SW 1271 (cell line): ENCODE data around the gene STEAP1B.
"Not testable (repeated sequence)": the region's sequence is repeated elsewhere in the genome, so short reads cannot be mapped to it uniquely, and the experiment has no call there.

Source experiments
- DNase-seq, 2 experiments: peaks; one replicate each; lab custom pipeline; 2025; lab: John Stamatoyannopoulos, UW

Gene STEAP1B

DNA sequence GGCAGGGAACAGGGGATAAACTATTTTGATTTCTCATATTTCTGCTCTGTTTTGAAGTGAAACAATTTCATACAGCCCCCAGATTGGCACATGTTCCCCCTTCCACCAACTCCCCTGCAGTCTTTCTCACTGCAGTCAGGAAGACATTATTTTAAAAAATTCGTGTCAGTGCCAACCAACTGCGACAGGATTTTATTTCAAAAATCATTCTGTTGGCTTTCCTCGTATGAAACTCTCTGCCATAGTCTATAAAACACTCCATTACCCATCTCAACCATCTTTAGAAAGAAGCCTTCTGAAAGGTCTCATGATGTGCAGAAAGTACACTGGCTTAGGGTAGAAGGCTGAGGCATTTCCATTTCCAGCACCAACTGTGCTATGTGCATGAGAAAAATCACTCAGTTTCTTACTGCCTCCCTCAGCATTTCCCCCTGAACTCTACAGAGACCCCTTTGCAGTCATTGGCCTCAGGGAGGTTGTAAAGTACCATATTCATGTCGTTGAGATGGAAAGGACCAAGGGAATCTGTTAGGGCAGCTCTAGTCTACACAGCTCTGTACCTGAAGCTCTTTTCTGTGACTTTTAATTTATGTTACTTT lies 46.9 kb downstream of the STEAP1B start:
- no peak for DNase-seq

DNA sequence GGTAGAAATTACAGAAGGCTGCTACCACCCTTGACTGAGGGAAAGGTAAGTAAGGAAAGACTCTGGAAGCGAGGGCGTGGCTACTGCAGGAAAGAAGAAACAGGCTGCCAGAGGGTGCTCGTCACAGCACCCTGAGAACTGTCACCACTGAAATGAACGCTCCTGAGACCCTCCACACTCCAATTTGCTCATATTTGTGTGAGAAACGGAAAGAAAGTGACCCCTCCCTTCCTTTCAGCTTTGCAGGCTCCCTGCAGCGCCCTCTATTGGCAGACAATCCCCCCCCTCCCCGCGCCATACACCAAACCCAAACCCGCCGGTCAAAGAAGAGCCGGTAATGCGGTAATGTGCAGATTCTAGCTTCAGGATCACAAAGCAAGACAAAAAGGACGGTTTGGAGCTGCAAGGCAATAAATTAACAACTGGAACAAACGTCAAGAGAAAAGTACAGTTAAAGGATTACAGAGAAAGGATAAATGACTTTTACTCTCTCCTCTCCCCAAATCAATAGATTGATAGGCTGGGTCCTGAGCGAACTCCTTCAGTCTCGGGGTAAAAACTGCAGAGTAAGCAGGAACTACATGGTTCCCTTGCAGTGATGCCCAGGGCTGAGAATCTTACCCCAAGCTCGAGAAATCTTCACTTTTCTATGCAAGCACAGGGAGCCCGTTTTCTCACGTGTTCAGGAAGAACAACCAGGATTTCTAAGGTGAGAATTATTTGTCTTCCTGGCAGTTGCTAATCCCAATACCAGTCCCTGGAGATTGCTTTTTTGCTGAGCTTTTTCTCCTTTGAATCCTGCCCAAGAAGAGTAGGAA lies 47.6 kb downstream of the STEAP1B start:
- no peak for DNase-seq

DNA sequence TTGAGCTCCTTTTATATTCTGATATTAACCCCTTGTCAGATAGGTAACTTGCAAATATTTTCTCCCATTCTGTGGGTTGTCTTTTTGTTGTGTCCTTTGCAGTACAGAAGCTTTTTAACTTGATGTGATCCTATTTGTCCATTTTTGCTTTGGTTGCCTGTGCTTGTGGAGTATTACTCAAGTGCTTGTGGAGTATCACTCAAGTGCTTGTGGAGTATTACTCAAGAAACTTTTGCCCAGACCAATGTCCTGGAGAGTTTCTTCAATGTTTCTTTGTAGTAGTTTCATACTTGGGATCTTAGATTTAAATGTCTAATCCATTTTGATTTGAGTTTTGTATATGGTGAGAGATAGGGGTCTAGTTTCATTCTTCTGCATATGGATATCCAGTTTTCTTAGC lies 50.0 kb downstream of the STEAP1B start:
- DNase-seq: not testable (repeated sequence)

DNA sequence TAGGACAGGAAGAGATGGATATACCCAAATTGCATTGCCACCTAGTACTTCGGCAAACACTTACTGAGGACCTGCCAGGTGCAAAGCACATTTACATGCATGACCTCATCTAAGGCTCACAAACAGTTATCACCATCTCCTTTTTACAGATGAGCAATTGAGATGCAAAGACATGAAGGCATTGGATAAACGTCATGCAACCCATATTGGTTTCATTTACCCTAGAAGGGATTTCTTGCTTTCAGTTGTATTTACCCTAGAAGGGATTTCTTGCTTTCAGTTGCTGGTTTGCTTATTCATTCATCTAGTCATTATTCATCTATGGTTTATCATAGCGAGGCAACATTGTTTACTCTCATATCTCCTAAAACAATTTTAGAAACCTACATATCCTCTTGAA lies 52.2 kb downstream of the STEAP1B start:
- no peak for DNase-seq

DNA sequence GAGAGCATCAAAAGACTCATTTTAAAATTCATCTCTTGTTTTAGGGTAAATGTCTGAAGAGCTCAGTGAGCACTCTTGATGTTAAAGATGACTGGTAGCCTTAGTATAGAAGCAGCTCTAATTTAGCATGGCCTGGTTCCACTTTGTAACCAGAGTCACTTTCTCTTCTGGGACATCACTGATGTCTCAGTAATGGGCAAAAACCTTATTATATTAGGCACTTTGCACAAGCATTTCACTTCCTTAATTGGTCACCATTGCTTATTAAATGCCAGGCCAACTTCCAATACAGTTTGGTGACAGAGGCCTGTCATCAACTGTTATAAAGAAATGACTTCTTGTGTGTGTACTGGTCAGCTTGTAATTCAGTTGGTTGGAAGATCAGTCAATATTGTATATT lies 53.0 kb downstream of the STEAP1B start:
- DNase-seq: no peak

DNA sequence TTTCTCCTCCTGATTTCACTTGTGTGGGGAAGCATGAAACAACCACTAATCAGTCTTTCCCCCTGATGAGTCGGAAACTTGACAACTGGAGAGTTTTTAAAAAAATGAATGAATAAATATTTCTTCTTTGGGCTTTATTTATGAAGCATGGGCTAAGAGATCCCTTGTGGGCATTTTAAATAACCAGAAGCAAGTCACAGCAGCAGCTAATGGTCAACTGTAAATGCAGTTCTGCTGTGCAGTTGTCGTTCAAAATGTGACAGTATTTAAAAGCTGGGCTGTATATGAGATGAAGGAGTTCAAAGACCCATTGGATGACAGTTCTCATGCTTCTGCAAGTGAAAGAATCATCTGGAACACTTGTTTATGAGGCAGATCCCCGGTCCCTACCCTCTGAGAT lies 54.1 kb downstream of the STEAP1B start:
- DNase-seq: no peak

DNA sequence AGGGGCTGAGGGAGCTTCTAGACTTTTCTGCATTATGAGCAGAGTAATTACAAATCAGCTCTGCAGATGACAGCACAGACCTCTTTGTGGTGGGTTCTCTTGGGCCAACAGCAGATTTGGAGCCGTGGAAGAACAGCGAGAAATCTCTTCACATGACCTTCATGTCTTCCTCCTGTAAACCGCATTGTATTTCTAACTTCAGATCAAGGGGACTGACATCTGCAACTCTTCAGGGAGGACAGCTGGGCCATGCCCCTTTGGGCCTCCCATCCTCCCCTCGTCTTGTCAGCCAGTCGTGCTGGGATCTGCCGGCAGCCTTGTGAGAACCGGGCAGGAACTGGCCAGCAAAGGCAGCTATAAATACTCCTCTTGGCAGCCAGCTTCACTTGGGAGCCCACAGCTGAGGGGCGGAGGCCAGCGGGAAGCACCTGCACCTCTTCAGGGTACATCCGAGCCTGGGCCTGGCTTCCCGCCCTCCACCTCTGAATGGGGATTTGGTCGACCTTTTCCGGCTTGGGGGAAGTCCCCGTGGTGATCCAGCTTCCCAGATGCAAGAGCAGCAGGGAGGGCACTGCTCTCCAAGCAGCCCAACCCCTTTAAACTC lies 54.7 kb downstream of the STEAP1B start:
- no peak for DNase-seq

DNA sequence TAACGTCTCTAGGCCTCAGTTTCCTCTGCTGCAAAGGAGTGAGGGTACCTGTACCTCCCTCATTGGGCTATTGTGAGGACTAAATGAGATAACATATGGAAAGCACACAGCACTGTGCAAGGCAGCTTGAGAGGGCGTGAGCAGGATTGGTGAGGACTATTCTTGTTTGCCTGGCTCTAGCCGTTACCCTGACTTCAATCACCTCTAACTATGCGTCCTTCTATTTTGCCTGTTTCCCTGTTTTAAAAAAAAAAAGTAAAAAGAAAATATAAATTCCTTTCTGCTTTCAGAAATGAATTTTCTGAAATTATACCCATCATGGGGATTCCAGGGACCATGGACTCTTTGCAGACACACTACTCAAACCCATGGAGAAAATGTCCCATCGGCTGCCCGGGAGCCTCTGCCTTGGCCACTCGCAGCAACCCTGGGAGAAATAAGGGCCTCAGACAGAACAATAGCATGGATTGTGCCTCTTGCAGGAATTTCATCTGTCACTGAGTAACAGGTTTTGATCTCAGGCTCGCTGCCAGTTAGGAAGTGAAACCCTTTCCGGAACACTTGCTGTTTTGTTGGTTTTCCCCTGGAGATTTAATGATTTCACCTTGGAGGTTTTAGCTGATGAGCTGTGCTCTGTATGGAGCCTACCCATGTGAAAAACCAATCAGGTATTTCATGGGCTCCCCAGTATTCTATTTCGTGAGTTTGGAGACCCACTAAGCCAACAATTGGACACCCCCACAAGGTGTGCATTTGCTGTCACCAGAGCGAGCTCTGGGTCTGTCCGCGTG lies 55.6 kb downstream of the STEAP1B start:
- no peak for DNase-seq

DNA sequence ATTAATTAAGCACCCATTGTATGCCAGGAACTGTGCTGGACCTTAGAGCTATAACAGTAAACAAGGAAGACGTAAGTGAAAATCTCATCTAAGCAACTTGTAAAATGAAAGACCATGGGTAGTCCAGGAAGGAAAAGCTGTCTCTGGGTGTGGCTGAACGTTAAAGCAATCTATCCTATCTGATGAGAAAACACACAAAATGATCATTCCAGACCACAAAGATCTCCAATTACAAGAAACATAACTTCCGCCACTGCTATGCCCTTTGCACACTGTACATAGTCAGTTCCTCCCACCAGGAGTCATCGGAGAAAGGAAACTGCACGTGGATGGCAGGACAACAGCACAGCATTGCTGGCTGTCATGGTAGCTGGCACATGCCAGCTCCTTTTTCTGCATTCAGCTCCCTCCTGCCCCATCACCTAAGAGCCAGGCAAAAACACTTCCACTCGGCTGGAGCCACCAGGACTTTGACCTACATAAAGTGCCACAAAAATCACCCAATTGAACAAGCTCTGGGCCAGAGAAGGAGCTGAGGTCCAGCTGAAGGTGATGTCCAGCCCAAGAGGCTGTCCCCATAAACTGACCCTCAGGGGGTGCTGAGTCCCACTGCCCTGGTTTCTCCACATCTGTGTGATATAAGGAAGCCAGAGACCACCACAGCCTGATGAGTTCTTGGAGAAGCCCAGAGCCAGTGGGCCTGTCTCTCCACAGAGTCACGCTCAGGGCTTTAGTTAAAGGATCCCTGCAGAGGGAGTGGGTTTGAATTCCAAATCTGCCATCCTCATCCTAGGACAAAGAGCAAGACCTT lies 56.4 kb downstream of the STEAP1B start:
- DNase-seq: no peak

DNA sequence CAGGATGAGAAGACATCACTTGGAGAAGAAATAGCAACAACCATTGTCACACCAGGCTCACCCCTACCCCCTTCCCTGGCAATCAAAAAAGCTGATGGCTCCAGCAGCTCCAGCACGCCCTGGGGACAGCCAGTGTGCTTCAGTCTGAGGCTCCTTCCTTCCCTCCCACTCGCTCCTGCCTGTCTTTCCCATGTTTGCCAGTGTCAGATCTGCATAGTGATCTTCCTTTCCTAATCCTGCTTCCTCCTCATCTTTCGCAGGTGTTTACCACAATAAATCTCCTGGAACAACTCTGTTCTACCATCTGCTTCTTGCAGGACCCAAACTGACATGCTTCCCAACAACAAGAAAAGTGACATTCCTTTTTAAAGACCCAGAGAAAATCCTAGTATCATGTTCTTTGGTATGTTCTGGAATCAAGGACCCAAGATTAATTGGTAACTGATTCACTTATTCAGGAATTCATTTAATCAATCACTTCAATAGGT lies 57.1 kb downstream of the STEAP1B start:
- no peak for DNase-seq

DNA sequence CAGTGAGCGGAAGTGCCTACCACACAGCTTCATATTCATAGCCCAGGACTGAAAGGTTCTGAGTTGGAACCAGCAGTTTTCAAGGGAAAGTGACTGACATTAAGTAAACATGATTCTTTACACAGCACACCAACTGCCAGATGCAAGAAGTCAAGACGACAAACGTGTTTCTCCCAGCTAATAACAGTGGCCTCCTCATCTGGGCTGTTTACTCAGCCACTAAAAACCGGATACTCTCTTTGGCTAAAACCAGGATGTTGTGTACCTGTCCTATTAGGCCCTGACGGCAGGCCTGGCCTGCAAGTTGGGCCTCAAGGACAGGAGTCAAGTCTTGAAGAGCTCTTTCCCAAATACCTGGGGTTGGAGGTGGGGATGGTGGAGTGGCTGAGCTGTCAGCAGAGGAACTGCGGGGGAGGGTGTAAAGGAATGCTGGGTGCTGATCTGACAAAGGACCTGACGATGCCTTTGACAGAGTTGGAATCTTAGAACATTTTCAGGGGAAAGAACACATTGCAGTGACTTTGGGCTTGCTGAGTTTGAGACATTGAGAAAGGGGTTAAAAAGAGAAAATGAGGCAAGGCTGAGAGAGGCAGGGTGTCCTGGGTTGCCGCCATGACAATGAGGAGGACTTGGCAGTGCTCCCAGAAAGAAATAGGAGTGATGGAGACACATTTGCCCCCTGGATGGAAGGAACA lies 57.7 kb downstream of the STEAP1B start:
- no peak for DNase-seq

DNA sequence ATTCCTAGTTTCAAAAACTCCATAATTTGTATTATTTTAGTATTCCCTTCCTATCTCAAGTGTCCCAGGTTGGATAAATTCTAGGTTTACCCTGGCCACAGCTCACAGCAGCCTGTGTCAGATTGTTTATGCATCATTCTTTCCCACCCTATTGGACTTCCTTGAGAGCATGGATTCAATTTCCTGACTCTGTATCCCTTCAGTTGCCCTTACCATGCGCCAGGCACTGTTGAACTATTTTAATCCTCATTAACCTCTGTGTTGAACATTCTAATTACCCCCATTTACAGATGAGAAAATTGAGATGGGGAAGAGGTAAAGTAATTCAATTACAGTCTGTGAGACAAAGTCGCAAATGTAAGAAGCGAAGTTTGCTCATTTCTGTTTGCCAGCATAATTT lies 58.8 kb downstream of the STEAP1B start:
- no peak for DNase-seq

DNA sequence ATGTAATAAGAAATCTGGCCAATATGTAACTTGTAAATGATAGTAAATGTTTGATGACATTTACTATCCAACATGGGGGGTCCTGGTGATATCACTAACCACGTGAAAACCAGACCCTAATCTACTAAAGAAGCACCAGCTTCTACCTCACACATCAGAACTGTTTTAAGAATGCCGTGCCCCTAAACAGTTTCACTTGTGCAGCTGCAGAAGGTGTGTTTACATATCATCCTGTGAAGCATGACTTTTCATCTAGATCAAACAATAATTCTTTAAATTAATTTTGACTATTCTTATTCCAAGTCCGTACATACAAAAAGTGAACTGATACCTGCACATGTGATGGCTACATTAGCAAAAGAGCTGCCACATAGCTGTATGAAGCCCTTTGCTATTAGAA lies 61.0 kb downstream of the STEAP1B start:
- no peak for DNase-seq

DNA sequence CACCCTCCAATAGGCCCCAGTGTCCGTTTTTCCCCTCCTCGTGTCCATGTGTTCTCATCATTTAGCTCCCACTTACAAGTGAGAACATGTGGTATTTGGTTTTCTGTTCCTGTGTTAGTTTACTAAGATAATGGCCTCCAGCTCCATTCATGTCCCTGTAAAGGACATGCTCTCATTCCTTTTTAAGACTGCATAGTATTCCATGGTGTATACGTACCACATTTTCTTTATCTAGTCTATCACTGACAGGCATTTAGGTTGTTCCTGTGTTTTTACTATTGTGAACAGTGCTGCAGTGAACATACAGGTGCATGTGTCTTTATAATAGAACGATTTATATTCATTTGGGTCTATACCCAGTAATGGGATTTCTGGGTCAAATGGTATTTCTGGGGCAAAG lies 63.4 kb downstream of the STEAP1B start:
- DNase-seq: not testable (repeated sequence)

DNA sequence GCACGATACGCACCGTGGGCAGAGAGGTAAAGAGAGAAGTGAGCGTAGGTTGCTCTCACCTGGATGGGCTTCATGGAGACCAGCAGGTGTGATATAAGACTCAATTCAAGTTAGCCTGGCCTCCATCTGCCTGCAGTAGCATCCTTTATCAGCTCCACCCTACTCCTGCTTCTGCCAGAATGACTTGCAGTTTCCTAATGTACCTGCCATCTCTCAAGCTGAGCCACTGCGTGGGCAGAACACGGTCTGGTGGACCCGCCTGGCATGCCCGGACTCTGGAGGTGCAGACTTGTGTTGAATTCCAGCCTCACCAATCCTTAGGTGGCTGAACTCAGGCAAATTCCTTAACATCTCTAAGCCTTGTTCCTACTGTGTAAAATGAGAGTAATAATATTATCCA lies 64.3 kb downstream of the STEAP1B start:
- no peak for DNase-seq

DNA sequence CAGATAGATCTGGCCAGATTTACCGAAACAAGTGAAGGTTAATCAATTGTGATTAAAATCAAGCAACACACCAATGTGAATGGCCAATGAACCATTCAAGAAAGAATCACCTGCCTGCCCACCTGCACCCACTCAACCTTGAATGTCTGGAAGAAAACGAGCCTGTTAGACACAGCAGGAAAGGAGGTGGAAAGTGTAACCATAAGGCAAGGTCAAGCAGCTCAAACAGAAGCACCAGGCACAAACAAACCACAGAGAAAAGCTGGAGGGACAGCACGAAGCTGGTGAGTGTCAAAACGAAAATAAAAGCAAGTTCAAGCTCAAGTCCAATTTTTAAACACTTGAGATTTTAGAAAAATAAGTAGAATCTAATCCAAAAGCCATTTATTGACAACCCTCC lies 64.9 kb downstream of the STEAP1B start:
- no peak for DNase-seq

DNA sequence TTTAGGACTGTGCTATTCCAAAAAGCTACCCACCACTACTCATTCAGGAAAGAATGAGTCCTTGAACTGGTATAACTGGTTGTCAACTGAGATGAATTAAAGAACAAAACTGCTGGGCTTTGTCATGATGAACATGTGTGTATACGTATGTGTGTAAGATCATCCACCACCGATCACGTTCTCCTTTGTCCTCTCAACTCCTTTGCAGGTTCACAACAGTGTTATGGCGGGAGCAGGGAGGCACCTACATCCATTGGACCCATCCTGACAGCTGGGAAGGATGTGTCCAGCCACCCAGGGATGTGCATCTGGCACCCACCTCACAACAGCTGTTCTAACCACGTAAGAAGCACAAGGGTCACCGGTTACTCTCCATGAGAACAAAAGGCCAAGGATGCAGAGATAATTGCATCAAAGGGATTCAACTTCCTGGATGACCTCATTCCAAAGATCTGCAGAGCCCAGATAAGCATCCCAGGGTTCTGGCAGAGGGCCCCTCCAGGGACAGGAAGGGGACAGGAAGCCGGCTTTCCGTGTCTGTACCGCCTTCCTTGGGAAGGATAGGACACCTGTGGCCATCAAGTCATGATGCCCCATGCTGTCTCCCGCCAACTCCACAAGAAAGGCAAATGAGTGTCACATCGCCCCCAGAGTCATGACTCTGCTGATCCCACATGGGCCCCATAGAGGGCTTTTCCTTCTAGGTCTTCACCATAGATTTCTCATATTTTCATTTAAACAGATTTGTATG lies 66.1 kb downstream of the STEAP1B start:
- DNase-seq: no peak

DNA sequence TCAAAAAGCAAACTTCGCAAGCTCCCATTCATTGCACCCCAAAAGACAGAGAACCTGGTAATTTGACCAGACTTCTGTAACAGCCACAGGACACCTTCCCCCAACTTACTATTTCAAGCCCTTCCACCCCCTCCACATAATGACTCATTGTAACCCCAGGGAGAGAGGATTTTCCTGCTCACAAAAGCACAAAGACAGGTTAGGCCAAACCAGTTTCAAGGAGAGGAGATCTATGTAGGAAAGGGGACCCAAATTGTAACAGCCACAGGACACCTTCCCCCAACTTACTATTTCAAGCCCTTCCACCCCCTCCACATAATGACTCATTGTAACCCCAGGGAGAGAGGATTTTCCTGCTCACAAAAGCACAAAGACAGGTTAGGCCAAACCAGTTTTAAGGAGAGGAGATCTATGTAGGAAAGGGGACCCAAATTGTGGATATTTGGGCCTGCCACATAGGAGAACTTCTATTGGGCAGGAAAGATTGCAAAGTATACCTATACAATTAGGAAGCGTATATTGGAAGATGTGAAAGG lies 66.8 kb downstream of the STEAP1B start:
- DNase-seq: not testable (repeated sequence)

DNA sequence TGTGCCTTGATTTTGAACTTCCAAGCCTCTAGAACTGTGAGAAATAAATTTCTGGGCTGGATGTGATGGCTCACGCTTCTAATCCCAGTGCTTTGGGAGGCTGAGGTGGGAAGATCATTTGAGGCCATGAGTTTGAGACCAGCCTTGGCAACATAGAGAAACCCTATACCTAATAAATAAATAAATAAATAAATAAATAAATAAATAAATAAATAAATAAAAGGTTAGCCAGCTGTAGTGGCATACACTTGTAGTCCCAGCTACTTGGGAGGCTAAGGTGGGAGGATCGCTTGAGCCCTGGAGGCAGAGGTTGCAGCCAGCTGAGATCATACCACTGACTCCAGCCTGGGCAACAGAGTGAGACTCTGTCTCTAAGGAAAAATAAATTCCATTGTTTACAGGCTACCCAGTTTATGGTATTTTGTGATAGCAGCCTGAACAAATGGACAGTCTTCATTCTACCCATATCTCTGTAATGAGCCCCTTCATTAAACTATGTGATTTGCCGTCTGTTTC lies 67.7 kb downstream of the STEAP1B start:
- DNase-seq: no peak

DNA sequence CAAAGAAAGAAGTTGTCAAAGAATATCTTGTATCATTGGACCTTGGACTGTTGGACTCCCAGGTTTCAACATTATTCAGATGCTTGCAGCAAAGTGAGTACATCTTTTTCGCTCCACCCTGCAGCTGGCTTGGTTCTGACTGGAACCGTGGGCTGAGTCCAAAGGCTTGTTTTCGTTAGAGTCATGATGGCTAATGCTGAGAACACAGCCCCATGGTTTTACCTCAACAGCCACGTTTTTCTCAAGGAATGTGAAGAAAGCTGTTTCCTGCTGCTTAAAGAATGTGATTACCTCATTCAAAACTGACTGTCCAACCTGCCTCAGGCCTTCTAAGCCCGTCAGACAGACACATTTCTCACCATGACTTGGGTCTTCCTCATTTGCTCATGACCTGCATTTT lies 69.5 kb downstream of the STEAP1B start:
- DNase-seq: no peak
